Measurements from ENCODE around the gene KCNQ4. TPM values are rescaled to one million over a fixed set of nuclear protein-coding genes. Genes with fewer than 3 reads are reported as not detected.

KCNQ4 gene
- total RNA-seq, 1 donor from 2014 or later, result 0.27 TPM

- H3K4me1 Mint-ChIP-seq, result no peaks in the 10 kb centered on the region
- H3K36me3 Mint-ChIP-seq (ENCODE audit: low read depth), result no peaks in the 10 kb centered on the region
- no peaks in the 10 kb centered on the region for H3K9me3 Mint-ChIP-seq
- TF ChIP-seq CTCF (IDR thresholded peaks at IDR 0.05), result no peak
- H3K4me3 Mint-ChIP-seq, result no peak overlapping the region
- ChIA-PET CTCF (no interaction called here), POLR2A (no interaction called here)
- DNase-seq (no peak), ATAC-seq (ENCODE audit: low read depth) (no peak)
- intact Hi-C loops (cut with micrococcal nuclease), result no loop called here
- peaks cover 5% of the 10 kb centered on the region for H3K27me3 Mint-ChIP-seq
- no peak overlapping the region for H3K27ac Mint-ChIP-seq
Measured at GRCh38 chr1:40836283-40836682, 52.7 kb downstream of the KCNQ4 start.

DNA sequence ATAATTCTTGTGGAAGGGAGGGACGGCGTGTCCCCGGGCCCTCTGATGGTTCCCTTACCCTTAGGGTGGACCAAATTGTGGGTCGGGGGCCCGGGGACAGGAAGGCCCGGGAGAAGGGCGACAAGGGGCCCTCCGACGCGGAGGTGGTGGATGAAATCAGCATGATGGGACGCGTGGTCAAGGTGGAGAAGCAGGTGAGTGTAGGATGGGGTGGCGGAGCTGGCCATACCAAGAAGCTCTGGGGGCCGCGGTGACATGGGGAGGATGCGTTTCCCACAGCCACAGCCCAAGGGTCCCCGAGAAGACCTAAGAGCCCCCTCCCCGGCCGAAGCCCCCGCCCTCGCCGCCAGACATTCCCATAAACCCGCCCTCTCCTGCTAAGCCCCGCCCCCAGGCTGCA is 54.0 kb downstream of the KCNQ4 start:
- ChIA-PET POLR2A (no interaction called here), CTCF (no interaction called here)
- intact Hi-C loops (cut with micrococcal nuclease), result no loop called here
- Mint-ChIP-seq H3K9me3 (peaks cover 3% of the 10 kb centered on the region), H3K4me3 (no peak overlapping the region), H3K36me3 (ENCODE audit: low read depth) (no peaks in the 10 kb centered on the region), H3K27ac (no peak overlapping the region), H3K4me1 (no peaks in the 10 kb centered on the region), H3K27me3 (peaks cover 11% of the 10 kb centered on the region)
- DNase-seq (no peak), ATAC-seq (ENCODE audit: low read depth) (no peak)
- no peak for TF ChIP-seq CTCF (IDR thresholded peaks at IDR 0.05)

- no peak overlapping the region for H3K27ac Mint-ChIP-seq
- TF ChIP-seq CTCF (IDR thresholded peaks at IDR 0.05), result no peak
- H3K27me3 Mint-ChIP-seq, result peaks cover 13% of the 10 kb centered on the region
- ATAC-seq (ENCODE audit: low read depth) (no peak), DNase-seq (no peak)
- H3K36me3 Mint-ChIP-seq (ENCODE audit: low read depth), result no peaks in the 10 kb centered on the region
- intact Hi-C loops (cut with micrococcal nuclease), result no loop called here
- ChIA-PET CTCF (no interaction called here), POLR2A (no interaction called here)
- H3K4me3 Mint-ChIP-seq, result no peak overlapping the region
- peaks cover 5% of the 10 kb centered on the region for H3K9me3 Mint-ChIP-seq
- no peaks in the 10 kb centered on the region for H3K4me1 Mint-ChIP-seq
Measured at GRCh38 chr1:40838045-40838979, 54.7 kb downstream of the KCNQ4 start.

- DNase-seq, result no peak
- no peak overlapping the region for H3K4me3 Mint-ChIP-seq
- no peak for ATAC-seq (ENCODE audit: low read depth)
- no peaks in the 10 kb centered on the region for H3K4me1 Mint-ChIP-seq
- peaks cover 13% of the 10 kb centered on the region for H3K27me3 Mint-ChIP-seq
- ChIA-PET POLR2A (no interaction called here), CTCF (no interaction called here)
- no peak for TF ChIP-seq CTCF (IDR thresholded peaks at IDR 0.05)
- peaks cover 5% of the 10 kb centered on the region for H3K9me3 Mint-ChIP-seq
- H3K36me3 Mint-ChIP-seq (ENCODE audit: low read depth), result no peaks in the 10 kb centered on the region
- intact Hi-C loops (cut with micrococcal nuclease), result no loop called here
- no peak overlapping the region for H3K27ac Mint-ChIP-seq
Measured at GRCh38 chr1:40838980-40839942, 55.7 kb downstream of the KCNQ4 start.

DNA sequence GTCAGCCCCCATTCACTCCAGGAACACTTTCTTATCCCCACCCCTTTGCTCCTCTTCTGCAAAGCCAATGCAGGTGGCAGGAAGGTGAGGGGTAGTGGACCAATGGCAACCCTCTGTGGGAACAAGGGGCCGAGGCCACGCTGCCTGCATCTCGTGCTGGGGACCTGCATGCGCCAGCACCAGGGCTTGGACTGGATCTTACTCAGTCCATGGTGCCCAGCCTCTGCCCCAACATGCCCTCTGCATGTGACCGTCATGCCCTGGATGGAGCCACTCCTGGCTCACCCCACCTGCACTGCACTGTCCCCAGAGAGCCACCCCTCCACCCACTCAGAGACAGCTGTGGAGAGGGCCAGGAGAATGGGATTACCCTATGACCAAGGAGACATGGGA is 56.4 kb downstream of the KCNQ4 start:
- Mint-ChIP-seq H3K4me1 (peaks cover 3% of the 10 kb centered on the region), H3K36me3 (ENCODE audit: low read depth) (no peaks in the 10 kb centered on the region), H3K4me3 (no peak overlapping the region), H3K27me3 (peaks cover 13% of the 10 kb centered on the region), H3K27ac (no peak overlapping the region), H3K9me3 (peaks cover 5% of the 10 kb centered on the region)
- ATAC-seq (ENCODE audit: low read depth) (no peak), DNase-seq (no peak)
- intact Hi-C loops (cut with micrococcal nuclease), result loop anchor here (2.0 kb wide), 1 partner anchor 15 kb away; no protein-coding TSS in a partner anchor
- TF ChIP-seq CTCF (IDR thresholded peaks at IDR 0.05), result no peak
- CTCF ChIA-PET, result no interaction called here
- POLR2A ChIA-PET, result no interaction called here
